Stomach smooth muscle (tissue), 2 donors: ENCODE data around the gene IBTK.
"Not testable (repeated sequence)": the region's sequence is repeated elsewhere in the genome, so short reads cannot be mapped to it uniquely, and the experiment has no call there.

ENCODE experiments used
- H3K27ac ChIP-seq: one replicate; pipeline ENCODE4 v1.7.0; 2013; ENCODE audit warnings: mild to moderate bottlenecking, low read length, inconsistent platforms
- H3K27me3 ChIP-seq, 2 donors: one replicate each; pipeline ENCODE4 v1.7.0; 2013; ENCODE audit warnings: low read length in 2 of 2; ENCODE audit not compliant: insufficient read depth in 2 of 2, control insufficient read depth in 1 of 2
- H3K36me3 ChIP-seq, 2 donors: one replicate each; pipeline ENCODE4 v1.7.0; 2013; ENCODE audit warnings: low read length in 2 of 2; ENCODE audit not compliant: control insufficient read depth in 2 of 2, insufficient read depth in 2 of 2
- H3K4me1 ChIP-seq: one replicate; pipeline ENCODE4 v1.7.0; 2013; ENCODE audit warnings: low read length; ENCODE audit not compliant: control insufficient read depth, insufficient read depth
- H3K4me3 ChIP-seq, 2 donors: one replicate each; pipeline ENCODE4 v1.7.0; 2013; ENCODE audit warnings: low read length in 2 of 2
- H3K9ac ChIP-seq, 2 donors: one replicate each; pipeline ENCODE4 v1.7.0; 2013; ENCODE audit warnings: low read length in 2 of 2, mild to moderate bottlenecking in 1 of 2
- H3K9me3 ChIP-seq, 2 donors: one replicate each; pipeline ENCODE4 v1.7.0; 2013; ENCODE audit warnings: low read length in 2 of 2; ENCODE audit not compliant: control insufficient read depth in 2 of 2
- donor health status: healthy.
- donor health status: Pancreatic carcinoma.

The IBTK gene

DNA sequence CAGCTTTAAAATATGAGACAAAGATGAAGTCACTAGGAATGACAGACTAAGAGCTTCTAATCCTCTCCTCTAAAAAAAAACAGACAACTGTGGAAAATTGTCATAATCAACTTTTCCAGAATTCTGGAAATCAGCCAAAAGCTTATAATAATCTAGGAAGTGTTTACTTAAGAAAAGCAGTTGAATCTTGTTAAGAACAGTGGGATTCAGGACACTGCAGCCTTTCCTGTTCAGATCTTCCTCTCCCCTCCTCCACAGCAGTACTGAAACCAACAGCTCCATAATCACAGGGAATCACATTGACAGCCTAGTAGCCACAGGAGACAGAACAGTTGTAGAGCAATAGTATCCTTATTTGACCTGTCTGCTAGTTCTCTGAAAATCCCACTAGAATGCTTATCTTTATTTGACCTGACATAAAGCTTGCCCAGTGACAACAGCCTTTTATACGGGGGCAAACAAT lies 41.6 kb downstream of the IBTK start:
- Histone ChIP-seq H3K9me3 (no peaks in the 10 kb centered on the region), H3K36me3 (peaks cover 3 to 13% of the 10 kb centered on the region in 2 donors), H3K27ac (no peak overlapping the region), H3K27me3 (no peaks in the 10 kb centered on the region), H3K4me1 (no peaks in the 10 kb centered on the region), H3K9ac (no peak overlapping the region), H3K4me3 (no peak overlapping the region)

DNA sequence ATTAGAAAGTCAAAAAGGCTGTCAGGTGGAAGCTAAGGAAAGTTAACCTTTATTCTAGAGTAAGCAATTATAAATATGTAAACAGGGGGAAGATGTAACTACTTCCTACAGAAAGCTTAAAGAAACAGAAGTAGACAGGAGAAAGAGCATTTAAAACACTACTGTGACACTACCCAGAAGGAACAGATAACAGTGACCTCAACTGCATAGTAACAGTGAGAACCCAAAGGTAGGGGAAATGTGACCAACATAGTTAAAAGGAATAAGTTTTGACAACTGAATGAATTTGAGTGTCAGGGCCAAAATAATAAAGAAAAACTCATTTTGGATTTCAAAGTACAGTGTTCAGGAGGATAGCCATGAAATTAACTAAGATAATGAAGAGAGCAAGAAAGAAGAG lies 43.5 kb downstream of the IBTK start:
- no peak overlapping the region for H3K4me3 ChIP-seq
- H3K4me1 ChIP-seq: no peaks in the 10 kb centered on the region
- H3K9me3 ChIP-seq: no peaks in the 10 kb centered on the region
- H3K27ac ChIP-seq: no peak overlapping the region
- peaks cover 3 to 26% of the 10 kb centered on the region in 2 donors for H3K36me3 ChIP-seq
- H3K9ac ChIP-seq: no peak overlapping the region
- no peaks in the 10 kb centered on the region for H3K27me3 ChIP-seq

DNA sequence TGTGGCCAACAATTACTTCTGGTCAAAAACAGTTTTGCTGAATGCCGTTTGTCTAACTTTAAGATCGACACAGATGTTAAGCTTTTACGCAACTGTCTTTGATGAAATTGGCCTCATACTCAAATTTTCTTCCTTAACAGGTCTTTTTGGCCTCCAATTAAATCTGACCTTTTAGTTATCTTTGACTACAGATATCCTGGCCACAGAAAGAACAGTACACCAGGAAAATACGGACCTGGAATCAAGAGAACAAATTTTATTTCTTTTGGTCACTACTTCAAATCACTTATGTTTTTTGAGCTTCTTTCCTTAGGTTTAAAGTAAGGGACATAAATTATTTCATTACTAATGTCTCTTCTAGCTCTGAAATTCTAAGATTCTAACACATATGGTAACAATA lies 49.8 kb downstream of the IBTK start:
- Histone ChIP-seq H3K4me3 (no peak overlapping the region), H3K9ac (no peak overlapping the region), H3K4me1 (no peaks in the 10 kb centered on the region), H3K9me3 (no peaks in the 10 kb centered on the region), H3K27ac (no peak overlapping the region), H3K36me3 (peaks cover 14 to 24% of the 10 kb centered on the region in 2 donors), H3K27me3 (no peaks in the 10 kb centered on the region)

DNA sequence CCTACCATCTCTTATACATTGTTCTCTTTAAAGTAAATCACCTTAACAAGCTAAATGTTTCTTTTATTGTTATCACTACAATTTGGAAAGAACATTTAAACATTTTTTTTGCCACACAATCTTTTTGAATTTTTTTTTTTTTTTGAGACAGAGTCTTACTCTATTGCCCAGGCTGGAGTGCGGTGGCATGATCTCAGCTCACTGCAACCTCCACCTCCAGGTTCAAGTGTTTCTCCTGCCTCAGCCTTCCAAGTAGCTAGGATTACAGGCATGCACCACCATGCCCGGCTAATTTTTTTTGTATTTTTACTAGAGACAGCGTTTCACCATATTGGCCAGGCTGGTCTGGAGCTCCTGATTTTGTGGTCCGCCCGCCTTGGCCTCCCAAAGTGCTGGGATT lies 50.3 kb downstream of the IBTK start:
- H3K9me3 ChIP-seq, H3K4me3 ChIP-seq, H3K4me1 ChIP-seq, H3K27ac ChIP-seq, H3K9ac ChIP-seq, H3K27me3 ChIP-seq: not testable (repeated sequence)
- peaks cover 14 to 21% of the 10 kb centered on the region in 2 donors for H3K36me3 ChIP-seq

DNA sequence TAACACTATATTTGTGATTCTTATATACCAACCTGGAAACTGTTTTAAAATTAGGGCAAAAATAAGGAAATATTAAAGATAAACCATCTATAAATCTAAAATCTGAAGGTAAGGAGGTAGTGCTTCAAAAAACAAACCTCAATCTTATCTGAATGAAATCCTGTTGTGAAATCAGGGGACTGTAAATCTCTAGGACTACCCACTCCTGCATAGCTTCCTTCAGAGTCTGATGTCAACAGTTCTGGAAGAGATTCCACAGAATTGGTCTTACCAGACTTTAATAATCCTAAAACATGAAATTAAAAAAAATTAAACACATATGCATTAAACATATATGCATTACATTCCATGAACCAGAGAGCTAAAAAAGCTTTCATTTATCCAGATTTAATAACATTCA lies 51.4 kb downstream of the IBTK start:
- Histone ChIP-seq H3K4me3 (no peak overlapping the region), H3K27ac (no peak overlapping the region), H3K9ac (no peak overlapping the region), H3K36me3 (peaks cover 14 to 27% of the 10 kb centered on the region in 2 donors), H3K4me1 (no peaks in the 10 kb centered on the region), H3K9me3 (no peaks in the 10 kb centered on the region), H3K27me3 (no peaks in the 10 kb centered on the region)

DNA sequence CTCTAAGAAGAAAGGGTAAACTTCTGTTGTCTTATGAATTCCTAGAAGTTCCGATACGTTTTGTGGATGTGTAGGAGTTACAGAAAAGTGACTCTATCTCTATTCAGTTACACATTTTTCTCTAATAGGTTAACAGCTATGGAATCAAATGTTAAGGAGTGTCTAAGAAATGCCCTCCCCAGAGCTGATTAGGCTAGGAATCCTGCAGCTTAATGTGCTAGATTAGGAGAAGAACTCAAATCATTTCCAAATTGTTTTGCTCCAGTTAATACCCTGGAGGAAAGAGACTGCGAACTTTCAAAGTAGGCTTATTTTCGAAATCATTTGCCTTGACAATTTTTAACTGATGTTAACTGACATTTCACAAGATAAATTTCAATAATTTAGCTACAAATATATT lies 51.9 kb downstream of the IBTK start:
- Histone ChIP-seq H3K27ac (no peak overlapping the region), H3K9ac (no peak overlapping the region), H3K4me3 (no peak overlapping the region), H3K9me3 (no peaks in the 10 kb centered on the region), H3K4me1 (no peaks in the 10 kb centered on the region), H3K27me3 (no peaks in the 10 kb centered on the region), H3K36me3 (peaks cover 14 to 27% of the 10 kb centered on the region in 2 donors)

DNA sequence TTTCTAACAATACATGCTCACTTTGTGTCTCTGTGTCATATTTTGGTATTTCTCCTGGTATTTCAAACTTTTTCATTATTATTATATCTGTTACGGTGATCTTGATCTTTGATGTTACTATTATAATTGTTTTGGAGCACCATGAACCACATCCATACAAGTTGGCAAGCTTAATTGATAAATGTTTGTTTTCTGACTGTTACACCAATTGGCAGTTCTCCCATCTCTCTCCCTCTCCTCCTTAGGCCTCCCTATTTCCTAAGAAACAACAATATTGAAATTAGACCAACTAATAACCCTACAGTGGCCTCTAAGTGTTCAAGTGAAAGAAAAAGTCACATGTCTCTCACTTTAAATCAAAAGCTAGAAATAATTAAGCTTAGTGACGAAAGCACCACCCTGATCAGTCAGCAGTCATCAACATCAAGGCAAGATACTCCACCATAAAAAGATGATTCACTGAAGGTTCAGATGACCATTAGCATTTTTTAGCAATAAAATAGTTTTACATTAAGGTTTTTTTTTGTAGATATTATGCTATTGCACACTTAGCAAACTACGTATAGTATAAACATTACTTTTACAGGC lies 61.5 kb downstream of the IBTK start:
- H3K4me3 ChIP-seq: no peak overlapping the region
- no peaks in the 10 kb centered on the region for H3K4me1 ChIP-seq
- H3K9ac ChIP-seq: no peak overlapping the region
- no peaks in the 10 kb centered on the region for H3K27me3 ChIP-seq
- no peak overlapping the region for H3K27ac ChIP-seq
- H3K36me3 ChIP-seq: peaks cover 3 to 7% of the 10 kb centered on the region in 2 donors
- no peaks in the 10 kb centered on the region for H3K9me3 ChIP-seq

DNA sequence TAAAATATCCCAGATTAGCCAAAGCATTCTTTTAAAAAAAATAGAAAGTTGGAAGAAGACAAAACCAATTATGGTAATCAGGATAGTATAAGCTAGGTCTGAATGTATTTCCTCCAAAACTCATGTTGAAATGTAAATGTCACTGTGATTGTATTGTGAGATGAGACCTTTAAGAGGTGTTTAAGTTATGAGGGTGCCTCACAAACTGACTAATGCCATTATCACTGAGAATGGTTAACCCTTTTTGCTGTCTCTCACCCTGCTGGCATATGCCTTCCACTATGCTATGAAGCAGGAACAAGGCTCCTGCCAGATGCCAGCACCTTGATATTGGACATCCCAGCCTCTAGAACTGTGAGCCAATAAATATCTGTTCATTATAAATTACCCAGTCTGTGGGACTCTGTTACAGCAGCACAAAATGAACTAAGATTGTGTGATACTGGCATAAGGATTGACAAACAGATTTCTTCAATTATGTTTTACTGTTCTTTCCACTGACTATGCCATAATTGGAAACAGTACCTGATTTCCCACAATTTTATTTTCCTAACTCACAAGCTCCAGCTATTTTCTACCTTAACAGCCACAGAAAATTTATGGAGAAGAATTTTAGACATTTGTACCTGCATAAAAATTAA lies 63.8 kb downstream of the IBTK start:
- Histone ChIP-seq H3K27ac (no peak overlapping the region), H3K4me1 (no peaks in the 10 kb centered on the region), H3K27me3 (no peaks in the 10 kb centered on the region), H3K9ac (no peak overlapping the region), H3K4me3 (no peak overlapping the region), H3K9me3 (no peaks in the 10 kb centered on the region), H3K36me3 (peaks cover 7 to 17% of the 10 kb centered on the region in 2 donors)

DNA sequence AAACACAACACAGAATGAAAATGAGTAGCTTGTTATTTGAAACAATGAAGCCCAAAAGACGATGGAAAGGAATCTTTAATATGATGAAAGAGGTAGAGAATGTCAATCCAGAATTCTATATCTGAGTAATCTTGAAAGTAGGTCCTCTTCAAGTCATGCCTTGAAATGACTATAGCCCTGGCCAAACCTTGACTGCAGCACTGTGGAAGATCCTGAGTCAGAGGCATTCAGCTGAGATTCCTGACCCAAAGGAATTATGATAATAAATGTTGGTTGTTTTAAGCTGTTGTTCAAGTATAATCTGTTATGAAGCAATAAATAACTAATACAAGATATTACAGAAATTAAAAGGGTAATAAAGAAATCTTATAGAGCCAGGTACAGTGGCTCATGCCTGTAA lies 64.8 kb downstream of the IBTK start:
- Histone ChIP-seq H3K9me3 (no peaks in the 10 kb centered on the region), H3K9ac (no peak overlapping the region), H3K4me1 (no peaks in the 10 kb centered on the region), H3K4me3 (no peak overlapping the region), H3K36me3 (peaks cover 7 to 15% of the 10 kb centered on the region in 2 donors), H3K27ac (no peak overlapping the region), H3K27me3 (no peaks in the 10 kb centered on the region)

DNA sequence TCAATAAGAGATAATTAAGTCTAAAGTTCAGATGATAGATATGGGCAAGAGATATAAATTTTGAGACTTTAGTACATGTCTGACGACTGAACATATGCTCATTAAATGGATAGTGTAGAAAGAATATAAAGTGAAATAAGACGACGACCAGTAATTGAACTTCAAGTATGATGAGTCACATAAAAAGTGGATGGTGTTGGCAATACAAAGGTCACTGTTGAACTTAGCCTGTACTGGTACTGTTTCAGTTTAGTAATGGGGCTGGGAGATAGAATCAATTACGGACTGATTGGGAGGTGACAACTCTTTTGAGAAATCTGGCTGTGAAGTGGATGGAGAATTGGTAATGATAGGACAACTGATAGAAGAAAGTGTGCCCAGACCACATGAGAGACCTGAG lies 68.1 kb downstream of the IBTK start:
- H3K9me3 ChIP-seq: no peaks in the 10 kb centered on the region
- peaks cover 7 to 13% of the 10 kb centered on the region in 2 donors for H3K36me3 ChIP-seq
- H3K4me1 ChIP-seq: no peaks in the 10 kb centered on the region
- H3K9ac ChIP-seq: no peak overlapping the region
- H3K27ac ChIP-seq: no peak overlapping the region
- H3K4me3 ChIP-seq: no peak overlapping the region
- H3K27me3 ChIP-seq: no peaks in the 10 kb centered on the region

DNA sequence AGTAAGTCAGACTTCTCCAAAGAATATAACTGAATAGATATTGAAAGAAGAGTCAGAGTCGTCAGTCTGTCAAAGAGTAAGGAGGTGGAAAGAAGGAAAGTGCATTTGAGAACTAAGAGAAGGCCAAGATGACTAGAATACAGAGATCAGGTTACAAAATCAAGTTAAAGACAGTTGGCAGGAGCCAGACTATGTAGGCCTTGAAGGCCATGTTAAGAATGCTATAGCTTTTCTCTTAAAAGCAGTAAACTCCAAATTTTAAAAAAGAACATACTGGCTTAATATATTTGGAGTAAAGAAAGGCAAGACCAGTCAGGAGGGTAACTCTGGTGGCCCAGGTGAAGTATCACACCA lies 68.8 kb downstream of the IBTK start:
- no peaks in the 10 kb centered on the region for H3K9me3 ChIP-seq
- no peaks in the 10 kb centered on the region for H3K4me1 ChIP-seq
- H3K9ac ChIP-seq: no peak overlapping the region
- H3K27ac ChIP-seq: no peak overlapping the region
- H3K27me3 ChIP-seq: no peaks in the 10 kb centered on the region
- H3K4me3 ChIP-seq: no peak overlapping the region
- H3K36me3 ChIP-seq: peaks cover 7 to 12% of the 10 kb centered on the region in 2 donors
